Endothelial cell (in vitro differentiated cells): ENCODE data around the gene SP140L. TPM values are rescaled to one million over a fixed set of nuclear protein-coding genes. Genes with fewer than 3 reads are reported as not detected.
A peak's percentile ranks its signal among the peaks of the same experiment; 100 is the strongest.
"Not testable (repeated sequence)": the region's sequence is repeated elsewhere in the genome, so short reads cannot be mapped to it uniquely, and the experiment has no call there.

Source experiments
- DNase-seq: peaks from one replicate; pipeline ENCODE4 v3.0.0; 2021; ENCODE audit warnings: low spot score
- H3K27ac Mint-ChIP-seq: one replicate; pipeline ENCODE4 v1.8.0; 2021; ENCODE audit warnings: mixed read lengths, inconsistent platforms; ENCODE audit not compliant: unreplicated experiment
- H3K27me3 Mint-ChIP-seq: one replicate; pipeline ENCODE4 v1.8.0; 2021; ENCODE audit warnings: mild to moderate bottlenecking, moderate library complexity, mixed read lengths, inconsistent platforms; ENCODE audit not compliant: unreplicated experiment
- H3K36me3 Mint-ChIP-seq: one replicate; pipeline ENCODE4 v1.8.0; 2021; ENCODE audit warnings: mild to moderate bottlenecking, low read depth, mixed read lengths, inconsistent platforms; ENCODE audit not compliant: unreplicated experiment
- H3K4me1 Mint-ChIP-seq: one replicate; pipeline ENCODE4 v1.8.0; 2021; ENCODE audit warnings: mild to moderate bottlenecking, mixed read lengths, inconsistent platforms; ENCODE audit not compliant: unreplicated experiment
- H3K4me3 Mint-ChIP-seq: one replicate; pipeline ENCODE4 v1.8.0; 2021; ENCODE audit warnings: mild to moderate bottlenecking, mixed read lengths, inconsistent platforms; ENCODE audit not compliant: unreplicated experiment
- H3K9me3 Mint-ChIP-seq: one replicate; pipeline ENCODE4 v1.8.0; 2021; ENCODE audit warnings: mixed read lengths, inconsistent platforms; ENCODE audit not compliant: unreplicated experiment
- CTCF ChIP-seq: fragments of 200-600 bp; sonication (generic); IDR thresholded peaks from one replicate; pipeline ENCODE4 v1.5.0; 2021; ENCODE audit warnings: antibody characterized with exemption; ENCODE audit not compliant: unreplicated experiment
- total RNA-seq: library from RNA; stranded (reverse); fragmentation: NEBNext Ultra II Directional; extraction: Animal tissue kit (Norgen Biotek cat#: 25700); gene quantifications from one replicate; pipeline ENCODE4 v1.2.1, GENCODE V29; 2021; ENCODE audit not compliant: unreplicated experiment

SP140L gene
- total RNA-seq, 1 donor from 2014 or later = 1.1 TPM

- TF ChIP-seq CTCF = no peak
- no peak overlapping the region for H3K4me3 Mint-ChIP-seq
- H3K36me3 Mint-ChIP-seq = peaks cover 8% of the 10 kb centered on the region
- H3K9me3 Mint-ChIP-seq = no peaks in the 10 kb centered on the region
- no peaks in the 10 kb centered on the region for H3K4me1 Mint-ChIP-seq
- no peak overlapping the region for H3K27ac Mint-ChIP-seq
- no peaks in the 10 kb centered on the region for H3K27me3 Mint-ChIP-seq
- no peak for DNase-seq
Measured at GRCh38 chr2:230429513-230429912, 102.5 kb downstream of the SP140L start.

- Mint-ChIP-seq H3K36me3 (peaks cover 8% of the 10 kb centered on the region), H3K4me3 (no peak overlapping the region)
Measured at GRCh38 chr2:230430957-230431910, 104.2 kb downstream of the SP140L start.

GRCh38 chr2:230434677-230435324 is 107.8 kb downstream of the SP140L start:
- no peak for DNase-seq
- H3K4me1 Mint-ChIP-seq = peaks cover 3% of the 10 kb centered on the region
- no peak for TF ChIP-seq CTCF
- H3K36me3 Mint-ChIP-seq = no peaks in the 10 kb centered on the region
- H3K27me3 Mint-ChIP-seq = no peaks in the 10 kb centered on the region
- H3K4me3 Mint-ChIP-seq = no peak overlapping the region
- H3K27ac Mint-ChIP-seq = no peak overlapping the region
- H3K9me3 Mint-ChIP-seq = no peaks in the 10 kb centered on the region

More at GRCh38 chr2:230430957-230431910, 104.2 kb downstream of the SP140L start:
- no peaks in the 10 kb centered on the region for H3K9me3 Mint-ChIP-seq
- no peak for DNase-seq
- no peak for TF ChIP-seq CTCF
- no peaks in the 10 kb centered on the region for H3K4me1 Mint-ChIP-seq
- no peak overlapping the region for H3K27ac Mint-ChIP-seq
- no peaks in the 10 kb centered on the region for H3K27me3 Mint-ChIP-seq

- H3K9me3 Mint-ChIP-seq = no peaks in the 10 kb centered on the region
- no peak for DNase-seq
- no peaks in the 10 kb centered on the region for H3K36me3 Mint-ChIP-seq
- peaks cover 4% of the 10 kb centered on the region for H3K4me1 Mint-ChIP-seq
- TF ChIP-seq CTCF = no peak
- no peak overlapping the region for H3K27ac Mint-ChIP-seq
- no peaks in the 10 kb centered on the region for H3K27me3 Mint-ChIP-seq
- no peak overlapping the region for H3K4me3 Mint-ChIP-seq
Measured at GRCh38 chr2:230435431-230435830, 108.4 kb downstream of the SP140L start.

- Mint-ChIP-seq H3K27ac (peak overlapping the region; percentile 53), H3K4me1 (peaks cover 11% of the 10 kb centered on the region)
- not testable (repeated sequence) for H3K4me3 Mint-ChIP-seq, DNase-seq, H3K27me3 Mint-ChIP-seq, H3K9me3 Mint-ChIP-seq, H3K36me3 Mint-ChIP-seq
Measured at GRCh38 chr2:230439121-230439520, 112.1 kb downstream of the SP140L start.
